ENCODE results near the gene POU2F2.

Gene POU2F2

GRCh38 chr19:42152910-42153671, 20.8 kb upstream of the POU2F2 start:
- Histone ChIP-seq H2AFZ (no peak overlapping the region), H3K9ac (no peak overlapping the region), H3K4me1 (no peaks in the 10 kb centered on the region), H3K27ac (no peak overlapping the region), H3K4me3 (ENCODE audit: low read depth, low read length) (no peak overlapping the region), H3K9me3 (ENCODE audit: control insufficient read depth, low read length) (no peaks in the 10 kb centered on the region), H3K36me3 (ENCODE audit: control insufficient read depth, insufficient read depth, low read length) (no peaks in the 10 kb centered on the region), H3K27me3 (ENCODE audit: control insufficient read depth, insufficient read depth, low read length) (no peaks in the 10 kb centered on the region), H3K79me2 (no peaks in the 10 kb centered on the region), H3K4me2 (ENCODE audit: low read length) (no peak overlapping the region)
- TF ChIP-seq, protein P1, sequence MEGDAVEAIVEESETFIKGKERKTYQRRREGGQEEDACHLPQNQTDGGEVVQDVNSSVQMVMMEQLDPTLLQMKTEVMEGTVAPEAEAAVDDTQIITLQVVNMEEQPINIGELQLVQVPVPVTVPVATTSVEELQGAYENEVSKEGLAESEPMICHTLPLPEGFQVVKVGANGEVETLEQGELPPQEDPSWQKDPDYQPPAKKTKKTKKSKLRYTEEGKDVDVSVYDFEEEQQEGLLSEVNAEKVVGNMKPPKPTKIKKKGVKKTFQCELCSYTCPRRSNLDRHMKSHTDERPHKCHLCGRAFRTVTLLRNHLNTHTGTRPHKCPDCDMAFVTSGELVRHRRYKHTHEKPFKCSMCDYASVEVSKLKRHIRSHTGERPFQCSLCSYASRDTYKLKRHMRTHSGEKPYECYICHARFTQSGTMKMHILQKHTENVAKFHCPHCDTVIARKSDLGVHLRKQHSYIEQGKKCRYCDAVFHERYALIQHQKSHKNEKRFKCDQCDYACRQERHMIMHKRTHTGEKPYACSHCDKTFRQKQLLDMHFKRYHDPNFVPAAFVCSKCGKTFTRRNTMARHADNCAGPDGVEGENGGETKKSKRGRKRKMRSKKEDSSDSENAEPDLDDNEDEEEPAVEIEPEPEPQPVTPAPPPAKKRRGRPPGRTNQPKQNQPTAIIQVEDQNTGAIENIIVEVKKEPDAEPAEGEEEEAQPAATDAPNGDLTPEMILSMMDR (IDR thresholded peaks at IDR 0.05) = no peak

DNA sequence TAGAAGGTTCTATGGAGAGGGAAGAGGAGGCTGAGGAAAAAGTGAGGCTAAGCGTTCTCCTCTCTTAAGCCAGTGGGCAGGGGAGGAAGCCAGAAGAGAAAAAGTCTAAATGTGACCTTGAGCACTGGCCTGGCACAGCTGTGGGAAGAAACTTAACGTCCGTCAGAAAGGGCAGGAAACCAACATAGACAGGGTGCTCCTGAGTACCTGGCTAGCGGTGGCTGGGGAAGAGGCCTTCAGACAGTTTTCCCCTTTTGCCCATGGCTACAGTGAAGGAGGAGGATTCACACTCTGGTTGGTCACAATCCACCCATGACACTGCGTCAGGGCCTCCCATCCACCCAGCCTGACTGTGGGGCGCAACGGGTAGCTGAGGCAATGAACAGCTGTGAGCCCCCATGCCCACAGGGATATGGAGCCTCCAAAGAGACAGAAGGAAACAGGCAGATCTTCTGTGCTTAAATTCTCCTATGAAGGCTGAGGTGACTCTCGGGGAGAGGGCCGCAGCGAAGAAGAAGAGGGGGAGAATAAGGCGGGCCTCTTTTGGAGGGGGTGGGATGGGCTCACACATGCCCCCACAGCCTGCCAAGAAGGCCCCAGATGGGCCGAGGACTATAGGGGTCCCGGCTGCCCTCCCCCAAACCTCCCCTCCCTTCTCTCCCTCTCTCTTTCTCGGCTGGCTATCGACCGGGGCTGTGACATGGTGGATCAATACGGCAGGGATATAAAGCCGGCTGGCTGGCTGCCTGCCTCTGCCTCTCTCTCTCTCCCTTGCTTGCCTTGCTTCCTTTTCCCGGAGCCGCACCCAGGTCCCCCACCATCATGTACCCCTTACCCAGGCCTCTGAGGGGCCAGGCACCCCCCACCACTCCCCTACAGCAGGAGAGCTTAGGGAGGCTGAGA, 19.8 kb upstream of the POU2F2 start:
- no peaks in the 10 kb centered on the region for H3K27me3 ChIP-seq (ENCODE audit: control insufficient read depth, insufficient read depth, low read length)
- TF ChIP-seq, protein P1 (IDR thresholded peaks at IDR 0.05) = no peak

GRCh38 chr19:42150911-42151361, 18.7 kb upstream of the POU2F2 start:
- H3K9ac ChIP-seq = no peak overlapping the region
- no peaks in the 10 kb centered on the region for H3K79me2 ChIP-seq
- H2AFZ ChIP-seq = no peak overlapping the region
- TF ChIP-seq, protein P1 (IDR thresholded peaks at IDR 0.05) = no peak
- no peak overlapping the region for H3K4me3 ChIP-seq (ENCODE audit: low read depth, low read length)
- H3K4me1 ChIP-seq = no peaks in the 10 kb centered on the region
- no peaks in the 10 kb centered on the region for H3K27me3 ChIP-seq (ENCODE audit: control insufficient read depth, insufficient read depth, low read length)
- H3K36me3 ChIP-seq (ENCODE audit: control insufficient read depth, insufficient read depth, low read length) = no peaks in the 10 kb centered on the region
- no peak overlapping the region for H3K27ac ChIP-seq
- no peaks in the 10 kb centered on the region for H3K9me3 ChIP-seq (ENCODE audit: control insufficient read depth, low read length)
- no peak overlapping the region for H3K4me2 ChIP-seq (ENCODE audit: low read length)

More for the DNA sequence above, 19.8 kb upstream of the POU2F2 start:
- H2AFZ ChIP-seq = no peak overlapping the region
- no peaks in the 10 kb centered on the region for H3K4me1 ChIP-seq
- H3K4me2 ChIP-seq (ENCODE audit: low read length) = no peak overlapping the region
- no peak overlapping the region for H3K4me3 ChIP-seq (ENCODE audit: low read depth, low read length)
- no peaks in the 10 kb centered on the region for H3K9me3 ChIP-seq (ENCODE audit: control insufficient read depth, low read length)
- no peak overlapping the region for H3K27ac ChIP-seq
- H3K36me3 ChIP-seq (ENCODE audit: control insufficient read depth, insufficient read depth, low read length) = no peaks in the 10 kb centered on the region
- H3K9ac ChIP-seq = no peak overlapping the region
- H3K79me2 ChIP-seq = no peaks in the 10 kb centered on the region

DNA sequence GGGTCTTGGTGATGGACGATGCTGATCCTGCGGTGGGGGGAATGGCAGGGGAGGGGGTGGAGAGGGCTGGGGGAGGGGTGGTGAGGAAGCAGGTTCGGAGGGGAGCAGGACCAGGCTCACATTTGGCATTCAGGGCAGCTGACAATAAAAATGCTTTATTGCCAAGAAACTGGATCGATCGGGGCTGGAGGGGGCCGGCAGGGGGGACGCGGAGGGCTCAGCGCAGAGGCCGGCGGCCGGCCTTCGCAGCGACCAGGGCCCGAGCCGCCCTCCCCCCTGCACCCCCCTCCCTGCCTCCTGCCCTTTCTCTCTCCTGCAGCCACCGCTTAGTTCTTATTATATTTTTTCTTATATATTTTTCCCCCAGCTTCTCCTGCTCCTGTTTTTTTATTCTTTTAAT, 18.1 kb upstream of the POU2F2 start:
- Histone ChIP-seq H3K9me3 (ENCODE audit: control insufficient read depth, low read length) (no peaks in the 10 kb centered on the region), H2AFZ (no peak overlapping the region), H3K9ac (no peak overlapping the region), H3K4me3 (ENCODE audit: low read depth, low read length) (no peak overlapping the region), H3K36me3 (ENCODE audit: control insufficient read depth, insufficient read depth, low read length) (no peaks in the 10 kb centered on the region), H3K4me2 (ENCODE audit: low read length) (no peak overlapping the region), H3K4me1 (no peaks in the 10 kb centered on the region), H3K79me2 (no peaks in the 10 kb centered on the region), H3K27ac (no peak overlapping the region), H3K27me3 (ENCODE audit: control insufficient read depth, insufficient read depth, low read length) (no peaks in the 10 kb centered on the region)
- TF ChIP-seq, protein P1 (IDR thresholded peaks at IDR 0.05) = no peak
